GM12874 (cell line): ENCODE data around the gene OMG.

ENCODE experiments used
- CTCF ChIP-seq: IDR thresholded peaks from 2 replicates; pipeline ENCODE4 v1.5.1; 2011; ENCODE audit warnings: low read depth, mild to moderate bottlenecking, control low read depth, low read length, moderate library complexity; ENCODE audit not compliant: insufficient read depth

Gene OMG

GRCh38 chr17:31286587-31286986, 10.5 kb downstream of the OMG start:
- no peak for TF ChIP-seq CTCF

GRCh38 chr17:31283841-31284240, 13.2 kb downstream of the OMG start:
- TF ChIP-seq CTCF: no peak

GRCh38 chr17:31281061-31281460, 16.0 kb downstream of the OMG start:
- no peak for TF ChIP-seq CTCF

GRCh38 chr17:31279401-31279800, 17.6 kb downstream of the OMG start:
- no peak for TF ChIP-seq CTCF

- no peak for TF ChIP-seq CTCF
These were observed 21.9 kb downstream of the OMG start for GRCh38 chr17:31275116-31275515.

GRCh38 chr17:31274252-31274651, 22.8 kb downstream of the OMG start:
- no peak for TF ChIP-seq CTCF

- TF ChIP-seq CTCF: no peak
These were observed 23.5 kb downstream of the OMG start for GRCh38 chr17:31273516-31273915.

GRCh38 chr17:31272803-31273202, 24.2 kb downstream of the OMG start:
- no peak for TF ChIP-seq CTCF
